A673 (cell line): ENCODE measurements around the gene NINJ2. TPM values are rescaled to one million over a fixed set of nuclear protein-coding genes. Genes with fewer than 3 reads are reported as not detected.

Experiments
- BruUV-seq: library from RNA; stranded (reverse); fragments of 400-500 nt; replicated peaks from 2 replicates; lab custom pipeline; 2021; lab: Mats Ljungman, UMichigan
- CTCF ChIA-PET: fragments of 300-600 bp; sonication (Branson Sonifier 250); formaldehyde crosslinking; loops from one replicate; lab custom pipeline; 2022; ENCODE audit warnings: antibody characterized with exemption; lab: Charles Lee
- POLR2A ChIA-PET: fragments of 300-600 bp; sonication (Branson Sonifier 250); formaldehyde crosslinking; loops from one replicate; lab custom pipeline; 2022; ENCODE audit warnings: antibody characterized with exemption; ENCODE audit not compliant: low non-redundant PET; lab: Charles Lee
- DNase-seq: peaks from one replicate; pipeline ENCODE4 v3.0.0-alpha.2; 2015; ENCODE audit warnings: low spot score
- H3K27ac ChIP-seq: fragments of 200-600 bp; sonication (generic); 2 replicates; pipeline ENCODE4 v1.5.1; 2016; ENCODE audit warnings: mixed run types, low read depth, mild to moderate bottlenecking, mixed read lengths, antibody characterized with exemption, low read length; ENCODE audit not compliant: poor library complexity, severe bottlenecking
- H3K27me3 ChIP-seq: fragments of 200-600 bp; sonication (generic); replicated peaks from 2 replicates; pipeline ENCODE4 v1.6.1; 2017; ENCODE audit warnings: mixed run types, low read depth, mild to moderate bottlenecking, mixed read lengths, antibody characterized with exemption, low read length; ENCODE audit not compliant: insufficient read depth, poor library complexity
- H3K36me3 ChIP-seq: fragments of 200-600 bp; sonication (generic); 2 replicates; pipeline ENCODE4 v1.6.1; 2016; ENCODE audit warnings: mixed run types, mild to moderate bottlenecking, mixed read lengths, antibody characterized with exemption, low read length; ENCODE audit not compliant: insufficient read depth, poor library complexity, severe bottlenecking
- H3K4me1 ChIP-seq: fragments of 200-600 bp; sonication (generic); 2 replicates; pipeline ENCODE4 v1.6.1; 2017; ENCODE audit warnings: mixed run types, mild to moderate bottlenecking, mixed read lengths, antibody characterized with exemption, low read length; ENCODE audit not compliant: insufficient read depth, poor library complexity, severe bottlenecking
- H3K4me3 ChIP-seq: fragments of 200-600 bp; sonication (generic); 2 replicates; pipeline ENCODE4 v1.5.1; 2016; ENCODE audit warnings: low read depth, mixed run types, mild to moderate bottlenecking, mixed read lengths, low read length; ENCODE audit not compliant: poor library complexity, severe bottlenecking
- H3K9me3 ChIP-seq: fragments of 200-600 bp; sonication (generic); 2 replicates; pipeline ENCODE4 v1.6.1; 2016; ENCODE audit warnings: mixed run types, low read depth, mild to moderate bottlenecking, mixed read lengths, antibody characterized with exemption, low read length; ENCODE audit not compliant: poor library complexity, severe bottlenecking
- EZH2 ChIP-seq: fragments of 200-600 bp; sonication (generic); IDR thresholded peaks from 2 replicates; pipeline ENCODE4 v1.6.1; 2017; ENCODE audit warnings: borderline replicate concordance, low read depth, mild to moderate bottlenecking, mixed read lengths, antibody characterized with exemption, low read length; ENCODE audit not compliant: poor library complexity, severe bottlenecking
- intact Hi-C: fragments of 100-400 bp; cut with micrococcal nuclease; formaldehyde crosslinking; loops from one replicate; pipeline ENCODE4 v1.10.0; 2022; ENCODE audit not compliant: unreplicated experiment
- total RNA-seq: library from RNA; stranded (reverse); gene quantifications from 2 replicates; pipeline ENCODE4 v1.2.3, GENCODE V29; 2021
- TF ChIP-seq, protein P1 (sequence below): fragments of 300-800, 200-600 bp; sonication (generic); conservative IDR thresholded peaks from 2 replicates; pipeline ENCODE4 v1.5.1; 2017; ENCODE audit warnings: low read depth, mild to moderate bottlenecking, antibody characterized with exemption, low read length, moderate library complexity, mixed read lengths

The NINJ2 gene
- total RNA-seq, 1 experiment from 2014 or later, result not detected

DNA sequence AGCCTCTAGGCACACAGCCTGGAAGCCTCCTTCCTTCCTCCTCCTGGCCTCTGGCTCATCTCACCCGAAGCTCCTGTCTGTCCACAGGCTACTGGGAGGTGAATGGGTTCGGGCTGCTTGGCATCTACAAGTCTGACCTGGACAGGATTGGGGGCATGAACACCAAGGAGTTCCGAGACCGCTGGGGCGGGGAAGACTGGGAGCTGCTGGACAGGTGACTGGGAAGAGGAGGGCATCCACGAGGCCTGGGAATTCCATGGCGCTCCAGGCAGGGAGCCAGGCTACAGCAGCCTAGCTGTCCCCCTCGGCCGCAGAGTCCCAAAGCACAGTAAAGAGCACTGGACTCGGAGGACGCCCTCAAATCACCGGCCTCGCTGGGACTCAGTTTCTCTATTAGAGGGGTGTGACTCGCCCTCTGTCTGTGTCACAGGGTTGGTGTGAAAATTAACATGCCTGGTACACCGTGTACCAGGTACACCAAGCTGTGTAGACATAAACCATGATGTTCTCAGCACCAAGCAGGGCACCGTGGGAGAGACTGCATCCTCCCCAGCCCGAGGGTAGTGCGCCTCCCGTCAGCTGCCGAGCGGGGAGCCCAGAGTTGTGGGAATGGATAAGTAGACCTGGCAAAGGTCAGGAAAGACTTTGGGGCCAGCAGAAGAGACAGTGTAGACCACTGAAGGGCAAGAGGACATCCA lies 103.9 kb downstream of the NINJ2 start:
- Histone ChIP-seq H3K27me3 (no peaks in the 10 kb centered on the region), H3K4me1 (no peaks in the 10 kb centered on the region), H3K36me3 (no peaks in the 10 kb centered on the region), H3K4me3 (no peak overlapping the region), H3K9me3 (no peaks in the 10 kb centered on the region), H3K27ac (no peak overlapping the region)
- POLR2A ChIA-PET, result no interaction called here
- TF ChIP-seq, protein P1, sequence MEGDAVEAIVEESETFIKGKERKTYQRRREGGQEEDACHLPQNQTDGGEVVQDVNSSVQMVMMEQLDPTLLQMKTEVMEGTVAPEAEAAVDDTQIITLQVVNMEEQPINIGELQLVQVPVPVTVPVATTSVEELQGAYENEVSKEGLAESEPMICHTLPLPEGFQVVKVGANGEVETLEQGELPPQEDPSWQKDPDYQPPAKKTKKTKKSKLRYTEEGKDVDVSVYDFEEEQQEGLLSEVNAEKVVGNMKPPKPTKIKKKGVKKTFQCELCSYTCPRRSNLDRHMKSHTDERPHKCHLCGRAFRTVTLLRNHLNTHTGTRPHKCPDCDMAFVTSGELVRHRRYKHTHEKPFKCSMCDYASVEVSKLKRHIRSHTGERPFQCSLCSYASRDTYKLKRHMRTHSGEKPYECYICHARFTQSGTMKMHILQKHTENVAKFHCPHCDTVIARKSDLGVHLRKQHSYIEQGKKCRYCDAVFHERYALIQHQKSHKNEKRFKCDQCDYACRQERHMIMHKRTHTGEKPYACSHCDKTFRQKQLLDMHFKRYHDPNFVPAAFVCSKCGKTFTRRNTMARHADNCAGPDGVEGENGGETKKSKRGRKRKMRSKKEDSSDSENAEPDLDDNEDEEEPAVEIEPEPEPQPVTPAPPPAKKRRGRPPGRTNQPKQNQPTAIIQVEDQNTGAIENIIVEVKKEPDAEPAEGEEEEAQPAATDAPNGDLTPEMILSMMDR, result no peak
- no peak for TF ChIP-seq EZH2
- DNase-seq, result no peak
- CTCF ChIA-PET, result no interaction called here
- intact Hi-C loops, result no loop called here
- no TSS peak for BruUV-seq

DNA sequence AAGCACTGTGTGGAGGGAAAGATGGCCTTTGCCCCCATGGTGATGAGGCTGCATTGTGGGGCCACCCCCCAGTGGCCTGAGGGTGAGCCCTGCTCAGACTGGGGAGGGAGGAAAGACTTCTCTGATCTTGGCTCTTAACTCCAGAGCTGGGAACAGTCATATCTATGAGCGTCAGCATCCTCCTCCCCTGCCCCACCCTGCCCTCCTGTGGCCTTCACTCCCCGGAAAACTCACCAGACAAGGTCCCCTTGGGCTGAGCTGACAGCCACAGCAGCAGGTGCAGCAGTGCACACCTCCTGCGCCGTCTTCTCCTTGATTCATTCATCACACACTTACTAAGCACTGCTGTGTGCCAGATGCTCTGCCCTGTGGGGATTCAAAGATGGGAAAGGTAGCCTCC lies 104.7 kb downstream of the NINJ2 start:
- Histone ChIP-seq H3K9me3 (no peaks in the 10 kb centered on the region), H3K36me3 (no peaks in the 10 kb centered on the region), H3K27me3 (no peaks in the 10 kb centered on the region), H3K27ac (no peak overlapping the region), H3K4me1 (no peaks in the 10 kb centered on the region), H3K4me3 (no peak overlapping the region)
- no TSS peak for BruUV-seq
- ChIA-PET CTCF (no interaction called here), POLR2A (no interaction called here)
- no peak for DNase-seq
- TF ChIP-seq, protein P1, result no peak
- intact Hi-C loops, result no loop called here

DNA sequence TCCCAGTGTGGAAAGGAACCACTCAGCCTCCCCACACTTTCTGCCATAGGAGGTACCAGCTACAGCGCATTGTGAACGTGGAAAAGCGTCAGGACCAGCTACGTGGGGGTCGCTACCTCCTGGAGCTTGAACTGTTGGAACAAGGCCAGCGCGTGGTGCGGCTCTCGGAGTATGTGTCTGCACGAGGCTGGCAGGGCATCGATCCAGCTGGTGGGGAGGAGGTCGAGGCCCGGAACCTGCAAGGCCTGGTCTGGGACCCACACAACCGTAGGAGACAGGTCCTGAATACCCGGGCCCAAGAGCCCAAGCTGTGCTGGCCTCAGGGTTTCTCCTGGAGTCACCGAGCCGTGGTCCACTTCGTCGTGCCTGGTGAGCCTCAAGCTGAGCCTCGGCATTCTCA lies 106.7 kb downstream of the NINJ2 start:
- Histone ChIP-seq H3K36me3 (peaks cover 2% of the 10 kb centered on the region), H3K4me3 (no peak overlapping the region), H3K27ac (no peak overlapping the region), H3K9me3 (no peaks in the 10 kb centered on the region), H3K4me1 (no peaks in the 10 kb centered on the region), H3K27me3 (no peaks in the 10 kb centered on the region)
- ChIA-PET POLR2A (no interaction called here), CTCF (no interaction called here)
- BruUV-seq, result no TSS peak
- intact Hi-C loops, result no loop called here
- no peak for TF ChIP-seq EZH2
- TF ChIP-seq, protein P1, result no peak
- DNase-seq, result no peak
